ENCODE data around the gene TRPC3. TPM values are rescaled to one million over a fixed set of nuclear protein-coding genes. Genes with fewer than 3 reads are reported as not detected.

TRPC3 gene
- total and polyA plus RNA-seq, 4 donors, result 0.06 to 0.33 (median 0.09) TPM

- no peak overlapping the region for H3K9ac ChIP-seq (ENCODE audit: low read depth in 1 of 2, low read length in 2 of 2)
- H3K4me3 ChIP-seq (ENCODE audit: low read depth in 1 of 3, low read length in 3 of 3), result no peak overlapping the region
- DNase-seq (ENCODE audit: low spot score), result no peak
- no peak overlapping the region for H3K27ac ChIP-seq (ENCODE audit: low read depth in 1 of 2, low read length in 2 of 2)
- no peaks in the 10 kb centered on the region for H3K36me3 ChIP-seq (ENCODE audit: control insufficient read depth in 4 of 4, insufficient read depth in 3 of 4, low read depth in 1 of 4, low read length in 3 of 4)
- H3K27me3 ChIP-seq (ENCODE audit: control insufficient read depth in 4 of 4, insufficient read depth in 4 of 4, low read length in 3 of 4), result peaks cover 0 to 4% (median under 1%) of the 10 kb centered on the region in 4 donors
- 86% methylated on average over 1 of the region's 1 CpG for WGBS
- no peaks in the 10 kb centered on the region for H3K4me1 ChIP-seq (ENCODE audit: control insufficient read depth in 4 of 4, insufficient read depth in 4 of 4, low read length in 3 of 4)
- H3K9me3 ChIP-seq (ENCODE audit: control insufficient read depth in 4 of 4, low read length in 3 of 4), result no peaks in the 10 kb centered on the region
- TF ChIP-seq EGR1 (IDR thresholded peaks at IDR 0.05; ENCODE audit: low read depth in 2 of 2) (no peak), REST (IDR thresholded peaks at IDR 0.05) (no peak), RAD21 (IDR thresholded peaks at IDR 0.05) (no peak), FOXA1 (IDR thresholded peaks at IDR 0.05) (no peak), RXRA (IDR thresholded peaks at IDR 0.05) (no peak), HNF4A (conservative IDR thresholded peaks at IDR 0.05) (no peak)
Observed at GRCh38 chr4:121923306-121923705, 28.6 kb downstream of the TRPC3 start.

DNA sequence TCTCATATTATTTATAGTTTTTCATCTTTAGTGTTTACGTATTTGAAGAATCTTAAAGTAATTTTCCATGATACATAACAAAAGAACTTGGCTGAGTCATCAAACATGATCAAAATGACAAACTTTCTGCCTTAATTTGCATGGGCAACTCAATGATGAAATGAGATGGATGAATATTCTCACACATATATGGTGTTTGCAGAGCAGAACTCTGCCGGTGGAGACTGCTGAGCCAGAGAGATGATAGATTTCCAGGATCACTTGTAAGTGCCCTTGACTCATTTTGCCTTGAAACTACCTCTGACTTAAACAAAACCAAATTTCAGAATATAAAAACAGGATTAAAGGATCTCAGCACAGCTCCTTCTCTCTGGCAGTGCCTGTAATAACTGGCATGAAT lies 38.2 kb downstream of the TRPC3 start:
- H3K27ac ChIP-seq (ENCODE audit: low read depth in 1 of 2, low read length in 2 of 2), result no peak overlapping the region
- H3K9me3 ChIP-seq (ENCODE audit: control insufficient read depth in 4 of 4, low read length in 3 of 4), result no peaks in the 10 kb centered on the region
- no peak overlapping the region for H3K9ac ChIP-seq (ENCODE audit: low read depth in 1 of 2, low read length in 2 of 2)
- TF ChIP-seq FOXA1 (IDR thresholded peaks at IDR 0.05) (no peak), GABPA (IDR thresholded peaks at IDR 0.05 in 1 of 2, conservative IDR thresholded peaks at IDR 0.05 in 1 of 2) (no peak), FOXA2 (IDR thresholded peaks at IDR 0.05) (no peak), MAX (IDR thresholded peaks at IDR 0.05) (no peak), HNF4A (conservative IDR thresholded peaks at IDR 0.05) (no peak), SP1 (IDR thresholded peaks at IDR 0.05) (no peak), ZBTB33 (IDR thresholded peaks at IDR 0.05) (no peak), REST (IDR thresholded peaks at IDR 0.05) (no peak), YY1 (IDR thresholded peaks at IDR 0.05) (no peak), RXRA (IDR thresholded peaks at IDR 0.05) (no peak), EGR1 (IDR thresholded peaks at IDR 0.05; ENCODE audit: low read depth in 2 of 2) (no peak), JUND (IDR thresholded peaks at IDR 0.05) (no peak), HNF4G (IDR thresholded peaks at IDR 0.05) (no peak), NR2F2 (IDR thresholded peaks at IDR 0.05) (no peak), RAD21 (IDR thresholded peaks at IDR 0.05) (no peak), TAF1 (conservative IDR thresholded peaks at IDR 0.05) (no peak)
- TF ChIP-seq, protein P1, sequence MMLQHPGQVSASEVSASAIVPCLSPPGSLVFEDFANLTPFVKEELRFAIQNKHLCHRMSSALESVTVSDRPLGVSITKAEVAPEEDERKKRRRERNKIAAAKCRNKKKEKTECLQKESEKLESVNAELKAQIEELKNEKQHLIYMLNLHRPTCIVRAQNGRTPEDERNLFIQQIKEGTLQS (IDR thresholded peaks at IDR 0.05), result no peak
- TF ChIP-seq, protein P2, sequence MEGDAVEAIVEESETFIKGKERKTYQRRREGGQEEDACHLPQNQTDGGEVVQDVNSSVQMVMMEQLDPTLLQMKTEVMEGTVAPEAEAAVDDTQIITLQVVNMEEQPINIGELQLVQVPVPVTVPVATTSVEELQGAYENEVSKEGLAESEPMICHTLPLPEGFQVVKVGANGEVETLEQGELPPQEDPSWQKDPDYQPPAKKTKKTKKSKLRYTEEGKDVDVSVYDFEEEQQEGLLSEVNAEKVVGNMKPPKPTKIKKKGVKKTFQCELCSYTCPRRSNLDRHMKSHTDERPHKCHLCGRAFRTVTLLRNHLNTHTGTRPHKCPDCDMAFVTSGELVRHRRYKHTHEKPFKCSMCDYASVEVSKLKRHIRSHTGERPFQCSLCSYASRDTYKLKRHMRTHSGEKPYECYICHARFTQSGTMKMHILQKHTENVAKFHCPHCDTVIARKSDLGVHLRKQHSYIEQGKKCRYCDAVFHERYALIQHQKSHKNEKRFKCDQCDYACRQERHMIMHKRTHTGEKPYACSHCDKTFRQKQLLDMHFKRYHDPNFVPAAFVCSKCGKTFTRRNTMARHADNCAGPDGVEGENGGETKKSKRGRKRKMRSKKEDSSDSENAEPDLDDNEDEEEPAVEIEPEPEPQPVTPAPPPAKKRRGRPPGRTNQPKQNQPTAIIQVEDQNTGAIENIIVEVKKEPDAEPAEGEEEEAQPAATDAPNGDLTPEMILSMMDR (IDR thresholded peaks at IDR 0.05; ENCODE audit: low read depth, low read length, missing input control), result no peak
- 86% methylated on average over 2 of the region's 2 CpGs for WGBS
- H3K27me3 ChIP-seq (ENCODE audit: control insufficient read depth in 4 of 4, insufficient read depth in 4 of 4, low read length in 3 of 4), result no peaks in the 10 kb centered on the region
- DNase-seq (ENCODE audit: low spot score), result no peak
- H3K36me3 ChIP-seq (ENCODE audit: control insufficient read depth in 4 of 4, insufficient read depth in 3 of 4, low read depth in 1 of 4, low read length in 3 of 4), result no peaks in the 10 kb centered on the region
- H3K4me3 ChIP-seq (ENCODE audit: low read depth in 1 of 3, low read length in 3 of 3), result no peak overlapping the region
- H3K4me1 ChIP-seq (ENCODE audit: control insufficient read depth in 4 of 4, insufficient read depth in 4 of 4, low read length in 3 of 4), result no peaks in the 10 kb centered on the region

Measured in liver (tissue), 9 donors.